Loucy (cell line): ENCODE measurements around the gene KCNH8.

Experiments used
- H2AFZ ChIP-seq: fragments of 200-600 bp; sonication (generic); 2 replicates; pipeline ENCODE4 v1.6.0; 2016; ENCODE audit warnings: antibody characterized with exemption, mild to moderate bottlenecking, low read length, moderate library complexity
- H3F3A ChIP-seq: fragments of 200-600 bp; 2 replicates; pipeline ENCODE4 v1.6.0; 2016; ENCODE audit warnings: antibody characterized with exemption, low read depth, mild to moderate bottlenecking
- H3K27me3 ChIP-seq: fragments of 200-600 bp; sonication (generic); 2 replicates; pipeline ENCODE4 v1.6.1; 2014; ENCODE audit warnings: low read length, mild to moderate bottlenecking; ENCODE audit not compliant: insufficient read depth, poor library complexity, severe bottlenecking
- H3K36me3 ChIP-seq: fragments of 200-600 bp; sonication (generic); 2 replicates; pipeline ENCODE4 v1.6.1; 2016; ENCODE audit warnings: low read length; ENCODE audit not compliant: insufficient read depth
- H3K4me1 ChIP-seq: fragments of 200-600 bp; sonication (generic); 2 replicates; pipeline ENCODE4 v1.5.1; 2014; ENCODE audit warnings: low read length, mild to moderate bottlenecking; ENCODE audit not compliant: insufficient read depth, poor library complexity, severe bottlenecking
- H3K4me2 ChIP-seq: fragments of 200-600 bp; sonication (generic); 2 replicates; pipeline ENCODE4 v1.6.0; 2014; ENCODE audit warnings: antibody characterized with exemption, low read length, low read depth, mild to moderate bottlenecking; ENCODE audit not compliant: poor library complexity, severe bottlenecking
- H3K4me3 ChIP-seq: fragments of 200-600 bp; sonication (generic); 2 replicates; pipeline ENCODE4 v1.5.1; 2014; ENCODE audit warnings: low read length, mild to moderate bottlenecking, mixed read lengths; ENCODE audit not compliant: poor library complexity, severe bottlenecking
- H3K79me2 ChIP-seq: fragments of 200-600 bp; sonication (generic); 2 replicates; pipeline ENCODE4 v1.6.1; 2014; ENCODE audit warnings: low read length; ENCODE audit not compliant: insufficient read depth
- H3K9ac ChIP-seq: fragments of 200-600 bp; sonication (generic); 2 replicates; pipeline ENCODE4 v1.6.0; 2014; ENCODE audit warnings: mild to moderate bottlenecking, low read depth, low read length, moderate library complexity; ENCODE audit not compliant: poor library complexity, severe bottlenecking
- H3K9me2 ChIP-seq: fragments of 200-600 bp; sonication (generic); replicated peaks from 2 replicates; pipeline ENCODE4 v1.6.1; 2016; ENCODE audit warnings: low read depth, low read length, mixed read lengths
- H3K9me3 ChIP-seq: fragments of 200-600 bp; sonication (generic); 2 replicates; pipeline ENCODE4 v1.6.1; 2014; ENCODE audit warnings: mild to moderate bottlenecking, antibody characterized with exemption, low read length, low read depth; ENCODE audit not compliant: insufficient read depth
- H4K20me1 ChIP-seq: fragments of 200-600 bp; sonication (generic); 2 replicates; pipeline ENCODE4 v1.6.0; 2014; ENCODE audit warnings: antibody characterized with exemption, low read length, mild to moderate bottlenecking; ENCODE audit not compliant: insufficient read depth, poor library complexity, severe bottlenecking
- EZH2phosphoT487 ChIP-seq: fragments of 200-600 bp; IDR thresholded peaks from 2 replicates; pipeline ENCODE4 v1.6.1; 2018; ENCODE audit warnings: antibody characterized with exemption, mild to moderate bottlenecking, moderate library complexity, borderline replicate concordance
- TF ChIP-seq, protein P1 (sequence below): fragments of 200-600 bp; sonication (generic); conservative IDR thresholded peaks from 2 replicates; pipeline ENCODE4 v1.5.1; 2014; ENCODE audit warnings: mild to moderate bottlenecking, antibody characterized with exemption, low read length

KCNH8 gene

DNA sequence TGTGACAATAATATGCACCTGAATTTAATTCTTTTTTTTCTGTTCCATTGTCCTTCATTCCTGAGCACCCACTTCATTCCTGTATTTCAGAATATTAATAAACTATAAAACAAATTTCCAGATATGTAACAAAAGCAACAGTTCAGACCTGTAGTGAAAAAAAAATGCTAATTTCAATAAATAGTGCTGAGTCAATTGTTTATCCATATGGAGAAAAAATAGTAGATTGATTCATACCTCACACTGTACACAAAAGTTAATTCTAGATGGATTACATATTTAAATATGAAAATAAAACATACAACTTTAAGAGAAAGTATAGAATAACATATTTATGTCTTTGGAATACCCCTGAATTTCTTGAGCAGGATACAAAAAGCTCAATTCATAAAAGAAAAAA, 43.9 kb upstream of the KCNH8 start:
- H3K4me2 ChIP-seq = no peak overlapping the region
- H3K4me3 ChIP-seq = no peak overlapping the region
- no peak overlapping the region for H3K9ac ChIP-seq
- peaks cover 7% of the 10 kb centered on the region; the same call in 1 of the 2 replicates for H3K9me3 ChIP-seq
- H3K9me2 ChIP-seq = no peaks in the 10 kb centered on the region
- H3K4me1 ChIP-seq = no peaks in the 10 kb centered on the region
- H2AFZ ChIP-seq = no peak overlapping the region
- no peak for TF ChIP-seq EZH2phosphoT487
- TF ChIP-seq, protein P1, sequence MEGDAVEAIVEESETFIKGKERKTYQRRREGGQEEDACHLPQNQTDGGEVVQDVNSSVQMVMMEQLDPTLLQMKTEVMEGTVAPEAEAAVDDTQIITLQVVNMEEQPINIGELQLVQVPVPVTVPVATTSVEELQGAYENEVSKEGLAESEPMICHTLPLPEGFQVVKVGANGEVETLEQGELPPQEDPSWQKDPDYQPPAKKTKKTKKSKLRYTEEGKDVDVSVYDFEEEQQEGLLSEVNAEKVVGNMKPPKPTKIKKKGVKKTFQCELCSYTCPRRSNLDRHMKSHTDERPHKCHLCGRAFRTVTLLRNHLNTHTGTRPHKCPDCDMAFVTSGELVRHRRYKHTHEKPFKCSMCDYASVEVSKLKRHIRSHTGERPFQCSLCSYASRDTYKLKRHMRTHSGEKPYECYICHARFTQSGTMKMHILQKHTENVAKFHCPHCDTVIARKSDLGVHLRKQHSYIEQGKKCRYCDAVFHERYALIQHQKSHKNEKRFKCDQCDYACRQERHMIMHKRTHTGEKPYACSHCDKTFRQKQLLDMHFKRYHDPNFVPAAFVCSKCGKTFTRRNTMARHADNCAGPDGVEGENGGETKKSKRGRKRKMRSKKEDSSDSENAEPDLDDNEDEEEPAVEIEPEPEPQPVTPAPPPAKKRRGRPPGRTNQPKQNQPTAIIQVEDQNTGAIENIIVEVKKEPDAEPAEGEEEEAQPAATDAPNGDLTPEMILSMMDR = no peak
- H3K27me3 ChIP-seq = no peaks in the 10 kb centered on the region
- H3K36me3 ChIP-seq = no peaks in the 10 kb centered on the region
- no peaks in the 10 kb centered on the region for H4K20me1 ChIP-seq
- H3F3A ChIP-seq = no peaks in the 10 kb centered on the region
- H3K79me2 ChIP-seq = no peaks in the 10 kb centered on the region

DNA sequence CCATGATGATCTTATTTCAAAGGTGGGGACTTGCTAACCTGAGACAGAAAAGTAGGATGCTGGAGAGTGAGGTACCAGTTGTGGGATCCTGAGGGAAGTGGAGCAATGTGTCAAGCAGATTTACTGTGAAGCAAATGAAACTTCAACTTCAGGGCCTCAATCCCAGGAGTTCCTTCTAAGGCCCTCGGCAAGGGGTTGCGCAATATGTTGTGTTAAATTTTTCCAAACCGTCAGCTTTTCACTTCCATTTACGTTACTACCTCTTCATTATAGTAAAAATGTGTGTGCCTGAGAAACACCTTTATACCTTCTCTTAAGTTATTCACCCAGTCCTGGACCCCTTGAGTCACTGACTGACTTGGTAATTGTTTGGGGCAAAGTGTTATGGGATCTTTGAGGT, 42.5 kb upstream of the KCNH8 start:
- TF ChIP-seq EZH2phosphoT487 = no peak
- H3K79me2 ChIP-seq = no peaks in the 10 kb centered on the region

GRCh38 chr3:19106307-19106706, 42.0 kb upstream of the KCNH8 start:
- H3F3A ChIP-seq = no peaks in the 10 kb centered on the region
- H3K9me2 ChIP-seq = no peaks in the 10 kb centered on the region
- no peak overlapping the region for H2AFZ ChIP-seq
- no peaks in the 10 kb centered on the region for H4K20me1 ChIP-seq
- H3K4me3 ChIP-seq = no peak overlapping the region
- no peaks in the 10 kb centered on the region for H3K36me3 ChIP-seq
- H3K9ac ChIP-seq = no peak overlapping the region
- no peaks in the 10 kb centered on the region for H3K79me2 ChIP-seq
- no peak overlapping the region for H3K4me2 ChIP-seq
- no peaks in the 10 kb centered on the region for H3K4me1 ChIP-seq
- peaks cover 7% of the 10 kb centered on the region; the same call in 1 of the 2 replicates for H3K9me3 ChIP-seq
- H3K27me3 ChIP-seq = no peaks in the 10 kb centered on the region
- TF ChIP-seq EZH2phosphoT487 = no peak
- TF ChIP-seq, protein P1 = no peak

More for the DNA sequence above, 42.5 kb upstream of the KCNH8 start:
- Histone ChIP-seq H3K9ac (no peak overlapping the region), H2AFZ (no peak overlapping the region), H3K9me3 (peaks cover 7% of the 10 kb centered on the region; the same call in 1 of the 2 replicates), H3K36me3 (no peaks in the 10 kb centered on the region), H3F3A (no peaks in the 10 kb centered on the region), H3K27me3 (no peaks in the 10 kb centered on the region), H4K20me1 (no peaks in the 10 kb centered on the region), H3K4me2 (no peak overlapping the region), H3K4me3 (no peak overlapping the region), H3K9me2 (no peaks in the 10 kb centered on the region), H3K4me1 (no peaks in the 10 kb centered on the region)

DNA sequence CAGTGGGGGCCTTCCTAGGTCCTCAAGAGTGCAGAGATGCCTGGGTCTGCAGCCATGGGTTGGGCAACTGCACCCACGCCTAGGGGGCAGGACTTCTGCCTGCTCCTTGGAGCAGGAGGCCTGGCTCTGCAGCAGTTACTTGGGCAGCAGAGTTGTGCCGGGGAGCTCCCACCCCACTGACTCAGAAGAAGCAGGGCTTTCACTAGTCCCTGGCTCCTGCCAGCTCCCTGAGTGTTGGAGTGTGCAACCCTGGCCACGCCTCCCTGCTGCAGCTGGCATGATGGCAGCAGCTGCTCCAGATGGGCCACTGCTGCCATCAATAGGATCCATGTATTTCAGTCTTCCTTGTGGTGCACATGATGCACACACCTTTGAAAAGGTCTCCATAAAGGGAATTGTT, 40.6 kb upstream of the KCNH8 start:
- Histone ChIP-seq H3K36me3 (no peaks in the 10 kb centered on the region), H3K4me2 (no peak overlapping the region), H4K20me1 (no peaks in the 10 kb centered on the region), H3K27me3 (no peaks in the 10 kb centered on the region), H3K4me3 (no peak overlapping the region), H3F3A (no peaks in the 10 kb centered on the region), H3K9me3 (peaks cover 7% of the 10 kb centered on the region; the same call in 1 of the 2 replicates), H3K9ac (no peak overlapping the region), H3K79me2 (no peaks in the 10 kb centered on the region), H3K9me2 (no peaks in the 10 kb centered on the region), H3K4me1 (no peaks in the 10 kb centered on the region), H2AFZ (no peak overlapping the region)
- TF ChIP-seq, protein P1 = no peak
- no peak for TF ChIP-seq EZH2phosphoT487
